Liver (tissue), 3 donors: ENCODE data around the gene MEAK7.

Experiments used
- ATF3 ChIP-seq: IDR thresholded peaks from 2 replicates; pipeline ENCODE4 v1.6.1; 2016; ENCODE audit warnings: antibody characterized with exemption
- CTCF ChIP-seq: fragments of 150-350 bp; IDR thresholded peaks from 2 replicates; pipeline ENCODE4 v1.5.1; 2017; ENCODE audit warnings: improper control_type of control experiment, low read depth, low read length; ENCODE audit not compliant: missing input control
- GABPA ChIP-seq, 2 donors: IDR thresholded peaks in 1 of 2; conservative IDR thresholded peaks in 1 of 2; 2 replicates each; pipeline ENCODE4 v1.6.1; 2016; ENCODE audit warnings: antibody characterized with exemption in 2 of 2, mild to moderate bottlenecking in 1 of 2, moderate library complexity in 1 of 2
- HNF4G ChIP-seq: IDR thresholded peaks from 2 replicates; pipeline ENCODE4 v1.6.1; 2016; ENCODE audit warnings: antibody characterized with exemption
- JUND ChIP-seq, 2 donors: IDR thresholded peaks; 2 replicates each; pipeline ENCODE4 v1.6.1; 2016; ENCODE audit warnings: antibody characterized with exemption in 2 of 2
- NR2F2 ChIP-seq: IDR thresholded peaks from 2 replicates; pipeline ENCODE4 v1.6.1; 2016; ENCODE audit warnings: antibody characterized with exemption
- RAD21 ChIP-seq, 2 donors: IDR thresholded peaks; 2 replicates each; pipeline ENCODE4 v1.6.1; 2016; ENCODE audit warnings: antibody characterized with exemption in 2 of 2, mild to moderate bottlenecking in 2 of 2
- REST ChIP-seq: IDR thresholded peaks from 2 replicates; pipeline ENCODE4 v1.6.1; 2016; ENCODE audit warnings: antibody characterized with exemption, mild to moderate bottlenecking
- RXRA ChIP-seq, 2 donors: IDR thresholded peaks; 2 replicates each; pipeline ENCODE4 v1.6.1; 2017 to 2018; ENCODE audit warnings: antibody characterized with exemption in 2 of 2, mild to moderate bottlenecking in 1 of 2
- SP1 ChIP-seq: IDR thresholded peaks from 2 replicates; pipeline ENCODE4 v1.6.1; 2018; ENCODE audit warnings: antibody characterized with exemption, mild to moderate bottlenecking
- TAF1 ChIP-seq: conservative IDR thresholded peaks from 2 replicates; pipeline ENCODE4 v1.6.1; 2016; ENCODE audit warnings: antibody characterized with exemption, mild to moderate bottlenecking
- YY1 ChIP-seq: IDR thresholded peaks from 2 replicates; pipeline ENCODE4 v1.6.1; 2016; ENCODE audit warnings: antibody characterized with exemption, mild to moderate bottlenecking
- TF ChIP-seq, protein P1 (sequence below): IDR thresholded peaks from 2 replicates; pipeline ENCODE4 v1.6.1; 2016; ENCODE audit warnings: antibody characterized with exemption
- donor health status: healthy.
- donor health status: healthy.

DNA sequence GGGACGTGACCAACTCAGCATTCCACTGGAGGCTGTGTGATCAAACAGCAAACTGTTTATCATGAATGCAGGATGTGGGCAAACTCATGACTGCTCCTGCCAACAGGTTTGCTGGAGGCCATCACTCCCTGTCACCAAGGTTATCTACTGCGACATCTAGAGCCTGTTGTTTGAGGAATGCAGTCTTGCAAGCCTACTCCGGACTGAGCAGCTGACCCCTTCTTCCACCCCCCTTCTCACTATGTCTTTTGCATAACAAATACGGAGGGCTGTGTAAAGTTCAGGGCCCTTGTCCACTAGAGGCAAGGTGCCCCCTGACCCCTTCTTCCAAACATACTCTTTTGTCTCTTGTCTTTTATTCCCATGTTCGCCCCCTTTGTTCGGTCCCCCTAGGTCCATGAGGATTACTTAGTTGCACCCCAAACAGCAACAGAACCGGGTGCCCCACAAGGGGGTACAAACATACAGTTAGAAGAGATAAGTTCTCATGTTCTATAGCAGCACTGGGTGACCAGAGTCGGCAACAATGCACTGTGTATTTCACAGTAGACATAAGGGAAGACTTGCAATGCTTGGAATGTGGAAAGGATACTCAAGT lies 28.7 kb downstream of the MEAK7 start:
- TF ChIP-seq CTCF = no peak
- TF ChIP-seq TAF1 = no peak
- TF ChIP-seq JUND (IDR thresholded peaks at IDR 0.05) = no peak
- TF ChIP-seq NR2F2 = no peak
- no peak for TF ChIP-seq RAD21 (IDR thresholded peaks at IDR 0.05)
- no peak for TF ChIP-seq SP1
- no peak for TF ChIP-seq RXRA (IDR thresholded peaks at IDR 0.05)
- no peak for TF ChIP-seq REST
- no peak for TF ChIP-seq ATF3
- no peak for TF ChIP-seq HNF4G
- no peak for TF ChIP-seq YY1
- no peak for TF ChIP-seq GABPA (IDR thresholded peaks at IDR 0.05 in 1 of 2, conservative IDR thresholded peaks at IDR 0.05 in 1 of 2)
- TF ChIP-seq, protein P1, sequence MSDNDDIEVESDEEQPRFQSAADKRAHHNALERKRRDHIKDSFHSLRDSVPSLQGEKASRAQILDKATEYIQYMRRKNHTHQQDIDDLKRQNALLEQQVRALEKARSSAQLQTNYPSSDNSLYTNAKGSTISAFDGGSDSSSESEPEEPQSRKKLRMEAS = no peak
